ENCODE results near the gene ROR2. TPM values are rescaled to one million over a fixed set of nuclear protein-coding genes. Genes with fewer than 3 reads are reported as not detected.

The ROR2 gene
- polyA plus RNA-seq, 1 experiment, result 9.7 TPM

DNA sequence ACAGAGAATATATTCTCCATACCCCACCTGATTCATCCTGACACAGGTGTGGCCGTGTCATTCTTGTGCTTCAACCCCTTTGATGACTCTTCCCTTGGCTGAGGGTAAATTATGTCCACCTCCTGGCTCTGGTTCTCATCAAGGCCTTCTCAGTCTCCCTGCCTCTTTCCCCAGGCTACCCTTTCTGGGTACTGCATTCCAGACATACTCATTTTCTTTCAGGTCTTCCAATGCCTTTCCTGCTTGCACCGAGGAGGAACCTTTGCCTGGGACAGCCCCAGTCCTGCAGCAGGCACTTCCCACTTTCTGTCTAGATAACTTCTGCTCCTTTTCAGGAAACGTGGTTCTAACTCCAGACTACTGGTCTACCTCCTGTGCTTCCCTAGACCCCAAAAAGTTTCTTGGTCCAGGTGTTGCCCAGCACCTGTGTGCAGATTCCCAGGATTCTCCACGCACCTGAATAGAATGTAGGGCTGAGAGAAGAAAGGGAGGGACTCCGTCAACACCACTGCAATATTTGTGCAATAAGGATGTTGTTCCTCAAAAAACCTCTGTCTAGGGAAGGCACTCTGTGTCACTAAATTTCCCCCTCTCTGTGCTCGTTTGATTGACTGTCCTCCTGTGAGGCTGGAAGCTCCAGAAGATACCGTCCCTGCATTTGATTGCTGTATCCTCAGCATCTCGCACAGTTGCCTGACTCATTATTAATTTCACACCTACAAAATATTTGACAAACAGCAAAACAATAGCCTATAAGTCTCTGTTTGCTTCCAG lies 271.0 kb downstream of the ROR2 start:
- DNase-seq (ENCODE audit: low read depth, low spot score), result no peak
- H3K27ac ChIP-seq (ENCODE audit: low read depth, low read length), result no peak overlapping the region
- ChIA-PET CTCF (no interaction called here), POLR2A (no interaction called here)
- H3K4me3 ChIP-seq (ENCODE audit: low read depth, low read length), result no peak overlapping the region
- no peaks in the 10 kb centered on the region for H3K27me3 ChIP-seq (ENCODE audit: control insufficient read depth, insufficient read depth, low read length)
- TF ChIP-seq, protein P1, sequence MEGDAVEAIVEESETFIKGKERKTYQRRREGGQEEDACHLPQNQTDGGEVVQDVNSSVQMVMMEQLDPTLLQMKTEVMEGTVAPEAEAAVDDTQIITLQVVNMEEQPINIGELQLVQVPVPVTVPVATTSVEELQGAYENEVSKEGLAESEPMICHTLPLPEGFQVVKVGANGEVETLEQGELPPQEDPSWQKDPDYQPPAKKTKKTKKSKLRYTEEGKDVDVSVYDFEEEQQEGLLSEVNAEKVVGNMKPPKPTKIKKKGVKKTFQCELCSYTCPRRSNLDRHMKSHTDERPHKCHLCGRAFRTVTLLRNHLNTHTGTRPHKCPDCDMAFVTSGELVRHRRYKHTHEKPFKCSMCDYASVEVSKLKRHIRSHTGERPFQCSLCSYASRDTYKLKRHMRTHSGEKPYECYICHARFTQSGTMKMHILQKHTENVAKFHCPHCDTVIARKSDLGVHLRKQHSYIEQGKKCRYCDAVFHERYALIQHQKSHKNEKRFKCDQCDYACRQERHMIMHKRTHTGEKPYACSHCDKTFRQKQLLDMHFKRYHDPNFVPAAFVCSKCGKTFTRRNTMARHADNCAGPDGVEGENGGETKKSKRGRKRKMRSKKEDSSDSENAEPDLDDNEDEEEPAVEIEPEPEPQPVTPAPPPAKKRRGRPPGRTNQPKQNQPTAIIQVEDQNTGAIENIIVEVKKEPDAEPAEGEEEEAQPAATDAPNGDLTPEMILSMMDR (IDR thresholded peaks at IDR 0.05; ENCODE audit: low read depth, low read length), result no peak
- peaks cover 5% of the 10 kb centered on the region; the same call in 1 of the 2 replicates for H3K9me3 ChIP-seq (ENCODE audit: control insufficient read depth, insufficient read depth, low read length)

DNA sequence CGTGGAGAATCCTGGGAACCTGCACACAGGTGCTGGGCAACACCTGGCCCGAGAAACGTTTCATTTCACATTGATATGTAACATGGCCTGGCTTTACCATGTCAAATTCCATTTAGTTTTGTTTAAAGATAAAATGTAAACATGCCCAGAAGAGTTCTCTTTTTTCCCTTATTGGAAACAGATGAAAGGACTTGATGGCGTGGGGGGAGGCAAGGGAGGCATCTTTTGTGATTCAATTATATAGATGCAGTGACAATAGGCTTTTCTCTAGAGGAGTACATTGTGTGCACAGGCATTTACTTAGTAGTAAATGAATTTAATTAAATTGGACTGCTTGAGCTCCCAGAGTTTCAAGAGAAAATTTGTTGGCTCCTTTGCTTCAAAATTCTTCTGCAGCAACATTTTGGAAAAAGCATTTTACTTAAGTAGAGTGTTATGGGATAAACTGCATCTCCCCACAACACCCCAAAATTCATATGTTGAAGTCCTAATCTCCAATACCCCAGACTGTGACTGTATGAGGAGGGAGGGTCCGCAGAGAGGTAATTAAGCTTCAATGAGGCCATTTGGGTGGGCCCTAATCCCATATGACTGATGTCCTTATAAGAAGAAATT lies 272.1 kb downstream of the ROR2 start:
- peaks cover 5% of the 10 kb centered on the region; the same call in 1 of the 2 replicates for H3K9me3 ChIP-seq (ENCODE audit: control insufficient read depth, insufficient read depth, low read length)
- POLR2A ChIA-PET, result no interaction called here

DNA sequence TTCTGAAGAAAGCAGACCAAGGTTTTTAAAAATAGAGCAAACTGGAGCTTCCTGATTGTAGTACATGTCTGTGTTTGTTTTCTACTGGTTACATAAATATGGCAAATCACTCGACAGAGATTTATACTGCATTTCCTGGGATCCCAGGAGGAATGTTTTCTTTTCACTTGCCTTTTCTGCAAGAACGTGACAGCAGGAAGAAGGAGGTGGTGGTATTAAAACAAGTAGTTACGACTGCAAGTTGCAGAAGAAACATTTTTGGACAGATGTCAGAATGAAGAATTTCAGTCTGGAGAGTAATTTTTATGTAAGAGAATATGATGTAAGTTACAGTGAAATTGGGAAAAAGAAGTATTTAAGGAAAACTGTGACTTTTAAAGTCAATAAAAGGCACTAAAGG lies 272.7 kb downstream of the ROR2 start:
- Histone ChIP-seq H3K4me3 (ENCODE audit: low read depth, low read length) (no peak overlapping the region), H3K27ac (ENCODE audit: low read depth, low read length) (no peak overlapping the region), H3K27me3 (ENCODE audit: control insufficient read depth, insufficient read depth, low read length) (no peaks in the 10 kb centered on the region), H3K9me3 (ENCODE audit: control insufficient read depth, insufficient read depth, low read length) (peaks cover 5% of the 10 kb centered on the region; the same call in 1 of the 2 replicates)
- TF ChIP-seq, protein P1 (IDR thresholded peaks at IDR 0.05; ENCODE audit: low read depth, low read length), result no peak
- ChIA-PET CTCF (no interaction called here), POLR2A (no interaction called here)
- no peak for DNase-seq (ENCODE audit: low read depth, low spot score)

More for the DNA sequence above, 272.1 kb downstream of the ROR2 start:
- H3K27ac ChIP-seq (ENCODE audit: low read depth, low read length), result no peak overlapping the region
- TF ChIP-seq, protein P1 (IDR thresholded peaks at IDR 0.05; ENCODE audit: low read depth, low read length), result no peak
- no peaks in the 10 kb centered on the region for H3K27me3 ChIP-seq (ENCODE audit: control insufficient read depth, insufficient read depth, low read length)
- no peak for DNase-seq (ENCODE audit: low read depth, low spot score)
- no peak overlapping the region for H3K4me3 ChIP-seq (ENCODE audit: low read depth, low read length)
- CTCF ChIA-PET, result interaction anchor here (0.5 kb wide), 1 partner anchor 787 kb away, joined by 3 read pairs; no protein-coding TSS in a partner anchor

DNA sequence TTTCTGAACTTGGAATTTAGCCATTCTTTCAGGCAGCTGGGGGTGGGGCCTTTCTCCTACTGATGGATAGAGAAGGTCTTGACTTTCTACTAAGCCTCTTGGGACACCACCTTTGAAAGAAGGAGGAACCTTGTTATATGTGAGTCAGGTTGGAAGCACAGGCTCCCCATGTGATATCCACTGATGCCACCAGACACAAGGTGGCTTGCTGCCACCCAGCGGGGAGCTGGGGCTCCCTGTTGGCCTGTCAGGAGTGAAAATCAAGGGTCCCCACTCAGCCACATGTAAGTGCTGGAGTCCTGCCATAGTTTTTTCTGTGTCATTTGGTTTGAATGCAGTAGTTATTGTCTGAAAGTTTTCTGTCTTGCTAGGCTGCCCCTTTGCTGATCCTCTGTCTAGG lies 274.0 kb downstream of the ROR2 start:
- POLR2A ChIA-PET, result no interaction called here
- H3K9me3 ChIP-seq (ENCODE audit: control insufficient read depth, insufficient read depth, low read length), result no peaks in the 10 kb centered on the region; the same call in 1 of the 2 replicates
- DNase-seq (ENCODE audit: low read depth, low spot score), result no peak
- TF ChIP-seq, protein P1 (IDR thresholded peaks at IDR 0.05; ENCODE audit: low read depth, low read length), result no peak
- no peak overlapping the region for H3K4me3 ChIP-seq (ENCODE audit: low read depth, low read length)
- no peaks in the 10 kb centered on the region for H3K27me3 ChIP-seq (ENCODE audit: control insufficient read depth, insufficient read depth, low read length)
- H3K27ac ChIP-seq (ENCODE audit: low read depth, low read length), result no peak overlapping the region
- CTCF ChIA-PET, result no interaction called here

DNA sequence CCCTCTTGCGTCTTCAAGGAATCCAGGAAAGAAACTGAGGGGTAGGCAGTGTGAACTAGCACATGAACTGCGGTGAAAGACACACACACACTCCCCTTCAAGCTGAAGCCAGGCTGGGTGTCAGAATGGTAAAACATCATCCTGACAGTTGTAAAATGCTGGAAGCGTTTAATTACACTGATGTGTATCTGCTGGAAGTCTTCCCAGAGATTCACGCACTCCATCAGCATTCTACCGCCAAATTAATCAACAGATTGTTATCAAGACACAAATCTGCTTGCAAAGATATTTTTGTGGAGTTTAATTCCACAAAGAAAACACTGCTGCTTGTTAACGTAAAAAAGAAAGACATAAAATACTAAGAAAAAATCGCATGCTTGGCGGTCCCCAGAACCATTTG lies 285.4 kb downstream of the ROR2 start:
- Histone ChIP-seq H3K9me3 (ENCODE audit: control insufficient read depth, insufficient read depth, low read length) (no peaks in the 10 kb centered on the region), H3K27me3 (ENCODE audit: control insufficient read depth, insufficient read depth, low read length) (peaks cover 4% of the 10 kb centered on the region), H3K4me3 (ENCODE audit: low read depth, low read length) (no peak overlapping the region), H3K27ac (ENCODE audit: low read depth, low read length) (no peak overlapping the region)
- TF ChIP-seq, protein P1 (IDR thresholded peaks at IDR 0.05; ENCODE audit: low read depth, low read length), result no peak
- DNase-seq (ENCODE audit: low read depth, low spot score), result no peak
- POLR2A ChIA-PET, result no interaction called here
- CTCF ChIA-PET, result no interaction called here

All from AG04450 (cell line).